ENCODE results near the gene RSRP1. TPM values are rescaled to one million over a fixed set of nuclear protein-coding genes. Genes with fewer than 3 reads are reported as not detected.
A peak's percentile ranks its signal among the peaks of the same experiment; 100 is the strongest.
"Not testable (repeated sequence)": the region's sequence is repeated elsewhere in the genome, so short reads cannot be mapped to it uniquely, and the experiment has no call there.

Gene RSRP1, protein sequence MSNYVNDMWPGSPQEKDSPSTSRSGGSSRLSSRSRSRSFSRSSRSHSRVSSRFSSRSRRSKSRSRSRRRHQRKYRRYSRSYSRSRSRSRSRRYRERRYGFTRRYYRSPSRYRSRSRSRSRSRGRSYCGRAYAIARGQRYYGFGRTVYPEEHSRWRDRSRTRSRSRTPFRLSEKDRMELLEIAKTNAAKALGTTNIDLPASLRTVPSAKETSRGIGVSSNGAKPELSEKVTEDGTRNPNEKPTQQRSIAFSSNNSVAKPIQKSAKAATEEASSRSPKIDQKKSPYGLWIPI
- total RNA-seq: 10 to 100 TPM; 31.4 to 99.8 (median 51.0) TPM

DNA sequence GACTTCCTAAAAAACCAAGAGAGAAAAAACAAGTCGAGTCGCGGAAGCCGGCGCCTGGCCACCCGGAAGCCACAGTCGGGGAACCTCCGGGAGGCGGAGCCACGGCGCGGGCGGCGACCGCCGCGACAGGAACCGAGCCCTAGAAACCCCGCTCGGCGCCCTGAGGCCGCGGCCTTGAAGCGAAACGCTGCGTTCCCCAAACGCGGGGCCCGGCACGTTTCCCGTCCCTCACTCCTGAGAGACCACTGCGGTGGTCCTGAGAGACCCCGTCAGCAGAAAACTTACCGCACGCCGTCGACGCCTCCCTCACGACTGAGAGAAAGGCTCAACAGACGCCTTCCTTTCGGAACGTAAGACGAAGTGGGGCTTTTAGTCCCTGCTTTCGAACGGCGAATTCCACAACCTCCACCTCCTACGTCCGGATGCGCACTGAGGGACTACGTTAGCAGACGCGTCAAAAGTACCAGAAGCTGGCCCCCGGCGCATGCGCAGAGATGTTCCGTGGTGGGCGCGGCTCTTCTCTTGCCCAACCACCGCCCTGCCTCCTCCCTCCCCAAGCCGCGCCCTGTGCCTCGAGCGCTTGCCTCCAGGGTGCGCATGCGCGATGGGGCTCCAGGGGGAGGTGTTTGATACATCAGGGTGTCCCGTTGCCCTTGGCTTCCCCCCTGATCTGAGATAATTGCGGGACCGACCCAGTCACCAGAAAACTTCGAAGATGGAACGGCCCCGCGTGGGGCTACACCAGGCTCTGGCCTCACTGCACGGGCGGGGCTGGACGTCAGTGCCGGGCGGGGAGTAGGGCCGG lies at the start of gene RSRP1:
RSRP1 (minus strand) TSS at position 431 of the 805 bp plus-strand sequence. CDS start 491 bp downstream, outside the sequence.
- TF ChIP-seq, protein P1, sequence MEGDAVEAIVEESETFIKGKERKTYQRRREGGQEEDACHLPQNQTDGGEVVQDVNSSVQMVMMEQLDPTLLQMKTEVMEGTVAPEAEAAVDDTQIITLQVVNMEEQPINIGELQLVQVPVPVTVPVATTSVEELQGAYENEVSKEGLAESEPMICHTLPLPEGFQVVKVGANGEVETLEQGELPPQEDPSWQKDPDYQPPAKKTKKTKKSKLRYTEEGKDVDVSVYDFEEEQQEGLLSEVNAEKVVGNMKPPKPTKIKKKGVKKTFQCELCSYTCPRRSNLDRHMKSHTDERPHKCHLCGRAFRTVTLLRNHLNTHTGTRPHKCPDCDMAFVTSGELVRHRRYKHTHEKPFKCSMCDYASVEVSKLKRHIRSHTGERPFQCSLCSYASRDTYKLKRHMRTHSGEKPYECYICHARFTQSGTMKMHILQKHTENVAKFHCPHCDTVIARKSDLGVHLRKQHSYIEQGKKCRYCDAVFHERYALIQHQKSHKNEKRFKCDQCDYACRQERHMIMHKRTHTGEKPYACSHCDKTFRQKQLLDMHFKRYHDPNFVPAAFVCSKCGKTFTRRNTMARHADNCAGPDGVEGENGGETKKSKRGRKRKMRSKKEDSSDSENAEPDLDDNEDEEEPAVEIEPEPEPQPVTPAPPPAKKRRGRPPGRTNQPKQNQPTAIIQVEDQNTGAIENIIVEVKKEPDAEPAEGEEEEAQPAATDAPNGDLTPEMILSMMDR (IDR thresholded peaks at IDR 0.05): peak in 3 of 6 experiments; percentile 27 to 45 (median 44)
- TF ChIP-seq POLR2A (IDR thresholded peaks at IDR 0.05): peak; percentile 63 to 100 (median 98)
- H3K27me3 ChIP-seq: no peaks in the 10 kb centered on the region
- intact Hi-C loops (cut with DNase I): no loop called here
- H3K36me3 ChIP-seq: peaks cover 14 to 33% (median 17%) of the 10 kb centered on the region in 3 donors
- H3K27ac ChIP-seq: peak within 1 kb of the TSS; percentile 98 to 100 (median 99)
- WGBS, 2 donors: 0% methylated on average over 8 to 13 of the region's 79 CpGs
- DNase-seq: peak; percentile 92
- peaks cover 13 to 48% (median 20%) of the 10 kb centered on the region in 3 donors for H3K4me1 ChIP-seq
- peak within 1 kb of the TSS; percentile 77 to 91 (median 87) for H3K4me3 ChIP-seq
- H3K9me3 ChIP-seq: no peaks in the 10 kb centered on the region

DNA sequence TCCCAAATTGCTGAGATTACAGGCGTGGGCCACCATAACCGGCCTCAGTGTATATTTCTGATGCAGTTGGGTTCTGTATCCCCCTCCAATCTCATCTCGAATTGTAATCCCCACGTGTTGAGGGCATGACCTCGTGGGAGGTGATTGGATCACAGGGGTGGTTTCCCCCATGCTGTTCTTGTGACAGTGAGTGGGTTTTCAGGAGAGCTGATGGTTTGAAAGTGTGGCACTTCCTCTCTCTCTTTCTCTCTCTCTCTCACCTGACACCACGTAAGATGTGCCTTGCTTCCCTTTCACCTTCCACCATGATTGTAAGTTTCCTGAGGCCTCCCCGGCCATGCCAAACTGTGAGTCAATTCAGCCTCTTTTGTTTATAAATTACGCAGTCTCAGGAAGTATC lies 49.2 kb upstream of the RSRP1 start:
- intact Hi-C loops (cut with DNase I); H3K36me3 ChIP-seq; H3K4me1 ChIP-seq; H3K27me3 ChIP-seq; H3K27ac ChIP-seq; H3K9me3 ChIP-seq; H3K4me3 ChIP-seq; DNase-seq: not testable (repeated sequence)
- WGBS, 2 donors: 63 to 79% methylated on average over 1 to 3 of the region's 8 CpGs

DNA sequence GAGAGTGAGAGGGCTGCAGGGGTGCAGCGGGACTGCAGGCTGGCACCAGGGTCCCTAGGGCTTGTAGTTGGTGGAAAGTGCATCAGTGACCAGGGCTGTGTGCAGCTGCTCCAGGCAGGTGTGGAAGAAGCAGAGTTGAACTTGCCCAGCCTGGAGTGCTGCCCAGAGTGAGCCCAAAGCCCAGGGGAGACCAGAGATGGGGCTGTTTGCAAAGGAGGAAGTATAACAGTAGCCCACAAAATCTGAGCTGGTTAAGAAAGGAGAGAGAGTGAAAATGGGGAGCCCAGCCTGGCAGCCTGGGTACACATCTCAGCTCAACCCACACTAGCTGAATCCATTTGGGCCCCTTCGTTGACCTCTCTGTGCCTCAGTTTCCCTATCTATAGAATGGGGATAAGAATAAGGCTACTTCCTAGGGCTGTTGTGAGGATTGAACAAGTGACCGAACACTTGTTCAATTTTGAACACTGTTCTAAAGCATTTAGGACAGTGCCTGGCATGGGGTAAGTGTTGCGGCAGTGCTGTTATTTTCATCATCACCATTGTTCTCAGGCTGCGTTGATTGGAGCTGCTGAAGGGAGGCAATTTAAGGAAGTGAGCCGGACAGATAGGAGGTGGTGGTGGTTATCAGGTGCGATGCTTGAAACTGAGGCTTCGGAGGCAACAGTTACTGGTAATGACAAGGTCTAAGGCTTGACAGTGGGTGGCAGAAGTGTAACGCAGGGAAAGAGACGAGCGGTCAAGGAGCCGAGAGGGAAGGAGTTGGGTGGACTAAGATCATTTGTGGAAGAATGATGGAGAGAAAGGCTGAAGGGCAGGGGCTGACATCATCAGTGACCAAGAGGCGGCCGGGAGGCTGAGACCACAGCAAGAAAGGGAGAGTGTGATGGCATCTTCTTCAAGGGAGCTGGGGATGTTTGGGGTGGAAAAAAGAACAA lies 47.9 kb upstream of the RSRP1 start:
- H3K27ac ChIP-seq; intact Hi-C loops (cut with DNase I); H3K4me3 ChIP-seq; H3K9me3 ChIP-seq; H3K4me1 ChIP-seq; DNase-seq; H3K27me3 ChIP-seq; H3K36me3 ChIP-seq: not testable (repeated sequence)
- WGBS, 2 donors: 57 to 100% methylated on average over 1 to 5 of the region's 14 CpGs

DNA sequence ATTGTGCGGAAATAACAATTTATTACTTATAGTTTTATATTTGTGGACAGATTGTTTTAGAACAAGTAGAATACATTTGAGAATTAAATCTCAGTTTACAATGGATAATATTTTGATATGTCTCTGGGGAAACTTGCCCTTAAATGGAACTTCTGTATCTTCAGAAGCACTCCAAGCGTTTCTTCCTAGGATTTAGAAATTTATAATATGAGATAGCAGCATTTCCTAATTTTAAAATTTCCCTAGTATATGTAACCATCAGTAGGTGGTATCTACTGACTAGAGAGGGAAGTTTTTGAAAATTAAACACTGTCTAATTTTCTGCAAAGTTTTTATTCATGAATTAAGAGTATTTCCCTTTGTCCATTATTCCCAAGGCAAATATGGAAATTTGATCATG lies 46.2 kb upstream of the RSRP1 start:
- H3K27me3 ChIP-seq; H3K27ac ChIP-seq; DNase-seq; H3K9me3 ChIP-seq; intact Hi-C loops (cut with DNase I); H3K36me3 ChIP-seq; H3K4me1 ChIP-seq; H3K4me3 ChIP-seq: not testable (repeated sequence)
- WGBS, 2 donors: 81 to 87% methylated on average over 2 of the region's 2 CpGs

DNA sequence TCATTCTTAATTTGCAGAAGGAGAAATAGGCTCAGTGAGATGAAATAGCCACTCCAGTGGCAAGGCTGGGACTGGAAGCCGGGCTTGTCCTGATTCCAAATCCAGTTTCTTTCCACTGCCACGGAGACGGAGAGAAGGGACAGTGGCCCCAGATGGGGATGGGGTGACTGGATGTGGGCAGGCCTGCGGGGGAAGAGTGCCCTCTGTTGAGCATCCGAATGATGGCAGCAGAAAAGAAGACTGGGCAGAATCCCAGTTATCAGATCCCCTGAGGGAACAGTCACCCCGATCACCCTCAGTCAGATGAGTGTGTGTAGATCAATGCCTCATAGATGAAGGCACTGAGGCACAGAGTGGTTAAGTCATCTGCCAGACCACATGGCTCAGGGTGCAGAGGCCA lies 42.8 kb upstream of the RSRP1 start:
- H3K4me1 ChIP-seq: not testable (repeated sequence)

DNA sequence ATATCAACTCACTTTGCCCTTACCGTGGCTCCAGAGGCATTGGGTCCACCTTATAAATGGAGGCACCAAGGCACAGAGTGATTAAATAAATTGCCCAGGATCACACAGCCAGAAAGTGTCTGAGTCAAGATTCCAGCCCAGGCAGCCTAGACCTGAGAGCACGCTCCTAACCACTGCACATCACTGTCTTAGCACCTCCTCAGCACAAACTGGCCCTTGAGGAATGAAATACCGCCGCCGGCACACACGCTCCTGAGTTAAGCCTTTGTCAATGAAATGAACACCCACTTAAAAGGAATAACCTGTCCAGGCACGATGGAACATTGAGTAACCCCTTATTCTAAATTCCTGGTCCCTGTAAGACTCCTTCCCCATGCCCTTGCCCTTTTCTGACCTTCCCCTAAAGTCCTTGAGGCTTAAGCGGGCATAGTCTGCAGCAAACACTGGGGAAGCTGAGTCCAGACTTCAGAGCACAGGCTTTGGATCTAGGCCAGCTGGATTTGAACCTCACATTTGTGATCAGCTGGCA lies 41.4 kb upstream of the RSRP1 start:
- DNase-seq, H3K9me3 ChIP-seq, H3K27me3 ChIP-seq, H3K4me3 ChIP-seq, H3K27ac ChIP-seq, H3K36me3 ChIP-seq, H3K4me1 ChIP-seq: not testable (repeated sequence)
- 43% methylated on average over 1 of the region's 8 CpGs; no CpG with 5 or more reads in 1 of the 2 donors for WGBS, 2 donors
- intact Hi-C loops (cut with DNase I): loop anchor here (5.0 kb wide), 1 partner anchor 124 kb away; no protein-coding TSS in a partner anchor

More for the DNA sequence above, 42.8 kb upstream of the RSRP1 start:
- H3K27ac ChIP-seq; H3K9me3 ChIP-seq; H3K27me3 ChIP-seq; H3K36me3 ChIP-seq; DNase-seq; H3K4me3 ChIP-seq; intact Hi-C loops (cut with DNase I): not testable (repeated sequence)
- no CpG with 5 or more reads among the region's 6 CpGs for WGBS, 2 donors

DNA sequence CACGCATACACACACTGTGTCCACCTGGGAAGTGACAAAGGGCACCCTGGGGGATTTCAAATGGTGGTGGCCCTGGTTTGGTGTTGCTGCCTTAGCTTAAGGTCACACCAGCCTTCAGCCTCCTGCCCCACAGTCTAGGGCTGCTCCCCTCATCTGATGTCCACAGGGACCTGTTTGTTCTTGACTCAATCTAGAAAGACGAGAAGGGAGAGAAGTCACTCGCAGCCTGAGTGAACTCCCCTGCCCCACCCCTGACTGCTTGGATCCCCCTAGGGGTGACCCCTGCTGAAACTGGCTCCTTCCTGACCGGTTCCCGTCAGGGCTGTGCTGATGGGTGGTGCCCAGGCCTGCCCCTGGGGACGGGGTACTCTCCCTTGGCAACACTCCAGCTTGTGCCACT lies 39.9 kb upstream of the RSRP1 start:
- intact Hi-C loops (cut with DNase I): loop anchor here (5.0 kb wide), 1 partner anchor 125 kb away; no protein-coding TSS in a partner anchor
- WGBS, 2 donors: 59 to 79% methylated on average over 2 to 3 of the region's 6 CpGs
- not testable (repeated sequence) for H3K4me1 ChIP-seq, H3K27me3 ChIP-seq, DNase-seq, H3K27ac ChIP-seq, H3K4me3 ChIP-seq, H3K36me3 ChIP-seq, H3K9me3 ChIP-seq

DNA sequence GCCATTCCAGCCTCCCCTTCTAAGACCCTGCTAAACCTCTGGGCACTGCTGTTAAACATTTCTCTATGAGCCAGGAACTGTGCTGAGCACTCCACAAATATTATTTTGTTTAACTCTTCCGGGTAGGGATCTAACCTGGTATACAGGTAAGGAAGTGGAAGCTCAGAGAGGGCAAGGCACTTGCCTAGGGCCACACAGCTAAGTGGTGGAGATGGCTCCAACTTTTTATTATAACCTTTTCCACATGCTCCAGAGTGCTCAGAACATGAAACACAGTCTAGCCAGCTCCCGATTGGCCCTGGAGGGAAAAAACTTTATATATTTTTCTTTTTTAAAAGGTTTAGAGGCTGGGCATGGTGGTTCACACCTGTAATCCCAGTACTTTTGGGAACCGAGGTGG lies 38.6 kb upstream of the RSRP1 start:
- intact Hi-C loops (cut with DNase I): loop anchor here (5.0 kb wide), 1 partner anchor 126 kb away; no protein-coding TSS in a partner anchor
- not testable (repeated sequence) for H3K36me3 ChIP-seq, DNase-seq, H3K27ac ChIP-seq, H3K4me3 ChIP-seq, H3K4me1 ChIP-seq, H3K9me3 ChIP-seq, H3K27me3 ChIP-seq
- 69 to 80% methylated on average over 2 to 3 of the region's 3 CpGs for WGBS, 2 donors

DNA sequence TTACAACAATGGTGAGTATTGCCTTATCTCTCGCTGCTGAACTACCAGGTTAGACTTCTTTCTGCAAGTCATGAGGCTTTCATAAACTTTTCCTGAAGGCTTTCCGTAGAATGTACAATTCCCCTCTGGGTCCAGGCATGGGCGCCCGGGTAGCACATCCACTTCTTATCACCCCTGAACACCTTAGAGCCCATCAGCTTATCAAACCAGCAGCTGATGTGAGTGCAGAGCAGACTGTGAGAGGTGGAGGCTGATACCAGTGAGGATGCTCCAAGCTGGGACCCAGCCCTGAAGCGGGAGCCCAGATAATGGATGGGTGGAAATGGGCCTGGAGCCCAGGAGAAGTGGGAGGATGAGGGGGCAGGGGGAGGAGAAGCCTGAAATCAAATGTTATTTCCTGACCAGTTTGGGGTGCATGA lies 32.4 kb upstream of the RSRP1 start:
- H3K27me3 ChIP-seq; H3K4me3 ChIP-seq; H3K4me1 ChIP-seq; DNase-seq; H3K27ac ChIP-seq; H3K36me3 ChIP-seq; H3K9me3 ChIP-seq; intact Hi-C loops (cut with DNase I): not testable (repeated sequence)
- 100% methylated on average over 1 of the region's 5 CpGs for WGBS, 2 donors

DNA sequence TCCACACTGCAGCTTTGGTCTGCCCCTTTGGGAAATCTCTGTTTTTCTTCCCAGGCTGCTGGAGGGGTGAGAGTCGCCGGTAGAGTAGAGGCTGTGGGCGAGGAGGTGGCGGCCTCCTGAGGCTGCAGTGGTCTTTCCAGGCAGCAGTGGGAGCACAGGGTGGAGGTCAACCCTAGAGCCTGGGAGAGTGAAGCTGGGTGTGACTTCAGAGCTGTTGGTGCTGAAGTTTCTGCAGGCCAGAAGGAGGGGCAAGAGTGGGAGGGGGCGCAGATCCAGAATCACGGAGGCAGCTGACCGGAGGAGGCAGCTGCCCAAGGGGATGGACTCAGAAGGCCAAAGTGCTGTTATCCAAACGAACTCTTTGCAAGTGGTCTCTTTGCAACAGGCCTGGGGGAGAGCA lies 31.5 kb upstream of the RSRP1 start:
- H3K4me1 ChIP-seq; intact Hi-C loops (cut with DNase I); DNase-seq; H3K4me3 ChIP-seq; H3K9me3 ChIP-seq; H3K27me3 ChIP-seq; H3K27ac ChIP-seq; H3K36me3 ChIP-seq: not testable (repeated sequence)
- no CpG with 5 or more reads among the region's 8 CpGs for WGBS, 2 donors

DNA sequence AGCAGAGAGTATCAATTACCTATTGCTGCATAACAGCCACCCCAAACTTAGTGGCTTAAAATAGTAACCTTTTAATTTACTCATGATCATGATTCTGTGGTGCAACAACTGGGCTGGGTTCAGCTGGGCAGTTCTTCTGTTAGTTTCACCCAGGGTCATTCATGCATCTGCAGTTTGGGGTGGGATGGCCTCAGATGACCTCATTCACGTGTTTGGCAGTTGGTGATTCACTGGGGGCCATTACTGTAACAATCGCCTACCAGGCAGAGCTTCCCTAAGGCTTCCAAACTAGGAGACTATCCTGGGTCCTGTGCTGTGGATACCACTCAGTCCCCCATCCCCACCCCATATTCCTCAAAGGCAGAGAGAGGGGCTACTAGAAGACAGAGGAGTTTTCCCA lies 31.1 kb upstream of the RSRP1 start:
- H3K4me1 ChIP-seq; DNase-seq; intact Hi-C loops (cut with DNase I); H3K27ac ChIP-seq; H3K4me3 ChIP-seq; H3K36me3 ChIP-seq; H3K9me3 ChIP-seq; H3K27me3 ChIP-seq: not testable (repeated sequence)
- no CpG with 5 or more reads among the region's 2 CpGs for WGBS, 2 donors

Data from esophagus squamous epithelium (tissue), 5 donors.